ENCODE results near the gene GNA14. TPM values are rescaled to one million over a fixed set of nuclear protein-coding genes. Genes with fewer than 3 reads are reported as not detected.
"Not testable (repeated sequence)": the region's sequence is repeated elsewhere in the genome, so short reads cannot be mapped to it uniquely, and the experiment has no call there.

The GNA14 gene
- total RNA-seq, 2 donors from 2014 or later: not detected

DNA sequence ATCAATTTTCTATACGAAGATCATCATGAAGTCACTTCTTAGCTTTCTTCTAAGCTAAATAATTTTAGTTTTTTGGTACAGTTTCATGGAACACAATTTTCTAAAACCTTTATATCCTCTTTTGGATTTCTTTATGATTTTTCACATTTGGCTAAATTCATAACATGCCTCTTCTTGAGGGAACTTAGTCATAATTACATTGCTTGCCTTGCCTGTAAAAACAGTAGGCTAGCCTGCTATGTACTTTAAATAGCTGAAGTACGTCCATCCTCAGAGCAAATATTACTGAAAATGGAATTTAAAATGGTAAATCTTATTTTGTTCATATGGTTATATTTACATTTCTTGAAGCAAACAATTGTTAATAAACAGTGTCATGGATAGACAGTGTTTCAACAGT, 245.8 kb downstream of the GNA14 start:
- no peaks in the 10 kb centered on the region for H3K4me1 Mint-ChIP-seq
- no peak for ATAC-seq (replicated peaks)
- no peaks in the 10 kb centered on the region for H3K27me3 Mint-ChIP-seq
- H3K4me3 Mint-ChIP-seq: no peak overlapping the region
- H3K9me3 Mint-ChIP-seq: no peaks in the 10 kb centered on the region
- H3K27ac Mint-ChIP-seq: no peak overlapping the region
- peaks cover 40% of the 10 kb centered on the region for H3K36me3 Mint-ChIP-seq (ENCODE audit: low read depth)

GRCh38 chr9:77399964-77400363, 248.2 kb downstream of the GNA14 start:
- no peak overlapping the region for H3K4me3 Mint-ChIP-seq
- no peaks in the 10 kb centered on the region for H3K4me1 Mint-ChIP-seq
- peaks cover 17% of the 10 kb centered on the region for H3K36me3 Mint-ChIP-seq (ENCODE audit: low read depth)
- H3K27ac Mint-ChIP-seq: no peak overlapping the region
- ATAC-seq (replicated peaks): no peak
- no peaks in the 10 kb centered on the region for H3K27me3 Mint-ChIP-seq
- H3K9me3 Mint-ChIP-seq: no peaks in the 10 kb centered on the region

GRCh38 chr9:77398581-77398980, 249.5 kb downstream of the GNA14 start:
- H3K27me3 Mint-ChIP-seq; H3K27ac Mint-ChIP-seq; H3K4me3 Mint-ChIP-seq; H3K36me3 Mint-ChIP-seq (ENCODE audit: low read depth); ATAC-seq (replicated peaks); H3K4me1 Mint-ChIP-seq; H3K9me3 Mint-ChIP-seq: not testable (repeated sequence)

DNA sequence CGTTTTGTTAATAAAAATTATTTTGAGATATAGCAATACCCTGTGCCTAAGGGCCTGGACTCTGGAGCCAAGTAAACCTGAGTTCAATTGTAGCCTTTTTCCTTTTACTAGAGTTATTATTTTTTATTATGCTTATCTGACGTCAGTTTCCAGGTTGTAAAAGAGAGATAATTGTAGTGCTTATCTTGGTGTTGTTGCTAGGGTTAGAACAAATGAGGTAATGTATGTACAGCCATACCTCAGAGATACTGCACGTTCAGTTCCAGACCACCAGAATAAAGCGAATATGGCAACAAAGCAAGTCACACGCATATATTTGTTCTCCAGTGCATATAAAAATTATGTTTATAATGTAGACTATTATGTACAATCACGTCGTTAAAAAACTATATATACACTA, 255.8 kb downstream of the GNA14 start:
- no peak overlapping the region for H3K27ac Mint-ChIP-seq
- no peak for ATAC-seq (replicated peaks)
- H3K27me3 Mint-ChIP-seq: no peaks in the 10 kb centered on the region
- peaks cover 16% of the 10 kb centered on the region for H3K36me3 Mint-ChIP-seq (ENCODE audit: low read depth)
- no peaks in the 10 kb centered on the region for H3K9me3 Mint-ChIP-seq
- H3K4me3 Mint-ChIP-seq: no peak overlapping the region
- H3K4me1 Mint-ChIP-seq: no peaks in the 10 kb centered on the region

DNA sequence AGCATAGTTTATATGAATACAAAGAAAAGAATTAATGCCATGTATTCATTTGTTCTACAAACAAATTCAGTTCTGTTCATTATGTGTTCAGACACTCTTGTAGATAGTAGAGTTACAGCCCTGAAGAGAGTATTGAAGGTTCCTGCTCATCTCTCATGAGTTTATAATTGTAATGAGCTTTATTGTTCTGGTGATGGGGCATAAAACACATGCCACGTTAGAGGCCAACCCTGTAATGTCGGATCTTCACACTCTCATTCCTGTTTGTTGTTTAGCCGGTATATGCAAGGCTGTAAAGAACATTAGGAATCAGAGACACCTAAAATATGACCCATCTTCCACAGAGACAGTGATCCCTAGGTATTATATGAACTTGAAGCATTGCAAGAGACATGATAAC, 256.3 kb downstream of the GNA14 start:
- ATAC-seq (replicated peaks): no peak
- Mint-ChIP-seq H3K4me1 (no peaks in the 10 kb centered on the region), H3K27ac (no peak overlapping the region), H3K36me3 (ENCODE audit: low read depth) (peaks cover 18% of the 10 kb centered on the region), H3K4me3 (no peak overlapping the region), H3K27me3 (no peaks in the 10 kb centered on the region), H3K9me3 (no peaks in the 10 kb centered on the region)

- Mint-ChIP-seq H3K4me3 (no peak overlapping the region), H3K4me1 (no peaks in the 10 kb centered on the region), H3K9me3 (no peaks in the 10 kb centered on the region), H3K27me3 (no peaks in the 10 kb centered on the region), H3K27ac (no peak overlapping the region), H3K36me3 (ENCODE audit: low read depth) (peaks cover 35% of the 10 kb centered on the region)
- ATAC-seq (replicated peaks): no peak
These were observed 261.9 kb downstream of the GNA14 start for GRCh38 chr9:77386187-77386586.

GRCh38 chr9:77384406-77384805, 263.7 kb downstream of the GNA14 start:
- H3K4me3 Mint-ChIP-seq: no peak overlapping the region
- no peaks in the 10 kb centered on the region for H3K27me3 Mint-ChIP-seq
- no peak overlapping the region for H3K27ac Mint-ChIP-seq
- H3K36me3 Mint-ChIP-seq (ENCODE audit: low read depth): peaks cover 37% of the 10 kb centered on the region
- no peaks in the 10 kb centered on the region for H3K4me1 Mint-ChIP-seq
- no peaks in the 10 kb centered on the region for H3K9me3 Mint-ChIP-seq
- ATAC-seq (replicated peaks): no peak

DNA sequence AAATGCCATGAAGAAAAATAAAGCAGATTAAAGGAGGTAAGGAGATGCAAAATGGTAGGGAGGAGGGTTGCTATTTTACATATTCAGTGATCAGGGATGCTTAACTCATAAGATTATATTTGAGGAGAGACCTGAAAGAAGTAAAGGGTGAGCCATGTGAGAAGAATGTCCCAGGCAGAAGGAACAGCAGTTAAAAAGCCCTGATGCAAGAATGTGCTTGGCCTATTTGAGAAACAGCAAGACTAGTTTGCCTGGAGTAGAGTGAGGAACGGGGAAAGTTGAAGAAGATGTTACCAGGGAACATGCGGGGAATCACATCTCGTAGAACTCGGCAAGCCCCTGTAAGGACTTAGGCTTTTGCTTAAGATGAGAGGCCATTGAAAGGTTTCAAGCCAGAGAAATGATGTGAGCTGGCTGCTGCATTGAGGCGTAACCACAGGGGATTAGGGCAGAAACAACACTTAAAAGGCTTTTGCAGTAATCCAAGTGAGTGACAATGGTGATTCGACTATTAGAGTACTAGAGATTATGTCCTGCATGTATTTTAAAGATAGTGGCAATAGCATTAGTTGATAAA, 272.1 kb downstream of the GNA14 start:
- H3K27ac Mint-ChIP-seq: no peak overlapping the region
- no peaks in the 10 kb centered on the region for H3K27me3 Mint-ChIP-seq
- H3K9me3 Mint-ChIP-seq: no peaks in the 10 kb centered on the region
- H3K36me3 Mint-ChIP-seq (ENCODE audit: low read depth): peaks cover 30% of the 10 kb centered on the region
- ATAC-seq (replicated peaks): no peak
- no peak overlapping the region for H3K4me3 Mint-ChIP-seq
- no peaks in the 10 kb centered on the region for H3K4me1 Mint-ChIP-seq

DNA sequence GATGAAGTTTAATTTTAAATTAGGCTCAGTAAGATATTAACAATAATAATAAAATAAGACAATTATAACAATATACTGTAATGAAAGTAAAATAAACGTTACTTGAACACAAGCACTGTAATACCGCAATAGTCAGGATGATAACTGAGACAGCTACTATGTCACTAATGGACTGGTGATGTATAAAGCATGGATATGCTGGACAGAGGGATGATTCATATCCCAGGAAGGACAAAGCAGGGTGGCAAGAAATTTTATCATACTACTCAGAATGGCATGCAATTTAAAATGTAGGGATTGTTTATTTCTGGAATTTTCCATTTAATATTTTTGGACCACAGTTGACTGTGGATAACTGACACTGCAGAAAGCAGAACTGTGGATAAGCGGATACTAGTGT, 273.9 kb downstream of the GNA14 start:
- H3K27ac Mint-ChIP-seq: no peak overlapping the region
- H3K36me3 Mint-ChIP-seq (ENCODE audit: low read depth): peaks cover 36% of the 10 kb centered on the region
- no peaks in the 10 kb centered on the region for H3K9me3 Mint-ChIP-seq
- no peaks in the 10 kb centered on the region for H3K4me1 Mint-ChIP-seq
- ATAC-seq (replicated peaks): no peak
- H3K27me3 Mint-ChIP-seq: no peaks in the 10 kb centered on the region
- H3K4me3 Mint-ChIP-seq: no peak overlapping the region

Measured in activated T-helper 17 cell treated with anti-CD3 and anti-CD28 coated beads, Interleukin-2, amount 50 U/mL, for 72 hours (primary cell).